Spinal cord (tissue), 10 donors: Measurements from ENCODE around the gene RHD. TPM values are rescaled to one million over a fixed set of nuclear protein-coding genes. Genes with fewer than 3 reads are reported as not detected.
"Not testable (repeated sequence)": the region's sequence is repeated elsewhere in the genome, so short reads cannot be mapped to it uniquely, and the experiment has no call there.

Experiments
- DNase-seq, 6 donors: peaks; one replicate each; pipeline versions ENCODE4 v3.0.0 to v3.0.0-alpha.2; 2013 to 2015; ENCODE audit warnings: low spot score in 6 of 6, low read depth in 4 of 6
- H3K27ac ChIP-seq: one replicate; pipeline ENCODE4 v1.5.1; 2013; ENCODE audit warnings: low read depth, low read length, control low read depth
- H3K27me3 ChIP-seq: one replicate; pipeline ENCODE4 v1.6.1; 2013; ENCODE audit warnings: low read length; ENCODE audit not compliant: control insufficient read depth, insufficient read depth
- H3K36me3 ChIP-seq: one replicate; pipeline ENCODE4 v1.6.1; 2013; ENCODE audit warnings: low read length; ENCODE audit not compliant: control insufficient read depth, insufficient read depth
- H3K4me1 ChIP-seq: one replicate; pipeline ENCODE4 v1.6.1; 2013; ENCODE audit warnings: low read length; ENCODE audit not compliant: control insufficient read depth, insufficient read depth
- H3K4me3 ChIP-seq: one replicate; pipeline ENCODE4 v1.5.1; 2013; ENCODE audit warnings: low read depth, low read length, control low read depth
- H3K9me3 ChIP-seq: one replicate; pipeline ENCODE4 v1.6.1; 2013; ENCODE audit warnings: low read length; ENCODE audit not compliant: control insufficient read depth, insufficient read depth
- WGBS: methylation state at CpG from one replicate; pipeline ENCODE4 v1.1.5; 2013; ENCODE audit warnings: missing lambda C conversion rate; ENCODE audit not compliant: insufficient coverage; 5-methylcytosine and 5-hydroxymethylcytosine counted together
- polyA plus RNA-seq, 2 donors: library from polyadenylated mRNA; unstranded; fragments of 120-200 nt; gene quantifications; one replicate each; pipeline ENCODE4 v1.2.1, GENCODE V29; 2013; ENCODE audit not compliant: insufficient read length in 2 of 2
- total RNA-seq, 2 donors: library from RNA; depleted of rRNA in 1 of 2; stranded (reverse); fragments of 120-200 nt in 1 of 2; fragments of >200 nt in 1 of 2; gene quantifications; one replicate each; pipeline versions ENCODE4 v1.2.3 to v1.2.4, GENCODE V29; 2013 to 2014
- donor health status: healthy.

The RHD gene
- total and polyA plus RNA-seq, 4 donors = 0.63 to 3.0 (median 1.3) TPM

DNA sequence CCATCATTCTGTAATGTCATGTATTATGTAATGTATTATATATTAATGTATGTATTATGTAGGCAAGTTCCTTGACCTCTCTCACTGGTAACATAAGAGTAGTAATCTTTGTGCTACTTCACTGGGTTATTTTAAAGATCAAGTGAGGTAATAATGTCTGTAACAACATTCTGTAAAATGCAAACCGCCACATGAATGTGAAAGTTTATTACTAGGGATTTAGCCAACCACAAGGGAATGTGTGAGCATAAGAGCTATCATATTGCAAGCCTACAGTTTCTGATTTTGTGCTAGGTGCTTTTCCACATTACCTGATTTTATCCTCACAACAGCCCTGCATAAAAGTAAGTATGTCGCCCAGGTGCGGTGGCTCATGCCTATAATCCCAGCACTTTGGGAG is 52.1 kb downstream of the RHD start:
- not testable (repeated sequence) for H3K27ac ChIP-seq, H3K4me3 ChIP-seq, H3K9me3 ChIP-seq, H3K4me1 ChIP-seq, H3K27me3 ChIP-seq, H3K36me3 ChIP-seq, DNase-seq
- WGBS = no CpG with 5 or more reads among the region's 3 CpGs

DNA sequence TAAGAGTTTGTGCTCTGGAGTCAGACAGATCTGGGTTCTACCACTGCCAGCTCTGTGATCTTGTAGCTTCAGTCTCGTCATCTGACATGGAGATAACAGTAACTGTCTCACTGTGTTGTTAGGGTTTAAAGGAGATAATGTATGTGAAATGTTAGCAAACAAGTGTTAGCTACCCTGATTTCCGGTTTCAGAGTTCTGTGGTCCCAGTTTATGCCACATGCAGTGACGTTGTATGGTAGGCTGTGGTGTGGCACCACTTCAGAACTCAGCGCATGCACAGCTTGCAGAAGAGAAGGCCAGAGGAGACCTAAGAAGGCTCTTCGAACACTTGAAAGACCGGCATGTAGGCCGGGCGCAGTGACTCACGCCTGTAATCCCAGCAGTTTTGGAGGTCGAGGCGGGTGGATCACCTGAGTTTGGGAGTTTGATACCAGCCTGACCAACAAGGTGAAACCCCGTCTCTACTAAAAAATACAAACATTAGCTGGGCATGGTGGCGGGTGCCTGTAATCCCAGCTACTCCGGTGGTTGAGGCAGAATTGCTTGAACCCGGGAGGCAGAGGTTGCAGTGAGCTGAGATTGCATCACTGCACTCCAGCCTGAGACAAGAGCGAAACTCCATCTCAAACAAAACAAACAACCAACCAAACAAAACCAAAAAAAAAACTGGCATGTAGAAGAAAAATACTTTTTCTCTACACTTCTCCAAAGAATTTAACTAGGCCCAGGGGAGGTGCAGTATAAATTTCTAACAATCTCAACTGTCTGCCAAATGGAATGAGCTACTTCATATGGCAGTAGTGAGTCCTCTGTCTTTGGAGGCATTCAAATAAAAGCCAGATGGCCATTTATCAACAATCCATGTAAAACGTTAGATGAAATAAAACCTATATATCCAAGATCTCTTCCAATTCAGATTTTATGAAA is 55.8 kb downstream of the RHD start:
- not testable (repeated sequence) for H3K9me3 ChIP-seq, DNase-seq, H3K27ac ChIP-seq, H3K4me1 ChIP-seq, H3K27me3 ChIP-seq, H3K4me3 ChIP-seq, H3K36me3 ChIP-seq
- WGBS = no CpG with 5 or more reads among the region's 17 CpGs

DNA sequence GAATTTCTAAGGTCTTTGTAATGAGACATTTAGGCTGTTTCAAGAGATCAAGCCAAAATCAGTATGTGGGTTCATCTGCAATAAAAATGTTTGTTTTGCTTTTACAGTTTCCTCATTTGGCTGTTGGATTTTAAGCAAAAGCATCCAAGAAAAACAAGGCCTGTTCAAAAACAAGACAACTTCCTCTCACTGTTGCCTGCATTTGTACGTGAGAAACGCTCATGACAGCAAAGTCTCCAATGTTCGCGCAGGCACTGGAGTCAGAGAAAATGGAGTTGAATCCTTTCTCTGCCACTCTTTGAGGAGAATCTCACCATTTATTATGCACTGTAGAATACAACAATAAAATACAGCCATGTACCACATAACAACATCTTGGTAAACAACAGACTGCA is 56.5 kb downstream of the RHD start:
- H3K4me1 ChIP-seq, H3K36me3 ChIP-seq: not testable (repeated sequence)
- no CpG with 5 or more reads among the region's 4 CpGs for WGBS

DNA sequence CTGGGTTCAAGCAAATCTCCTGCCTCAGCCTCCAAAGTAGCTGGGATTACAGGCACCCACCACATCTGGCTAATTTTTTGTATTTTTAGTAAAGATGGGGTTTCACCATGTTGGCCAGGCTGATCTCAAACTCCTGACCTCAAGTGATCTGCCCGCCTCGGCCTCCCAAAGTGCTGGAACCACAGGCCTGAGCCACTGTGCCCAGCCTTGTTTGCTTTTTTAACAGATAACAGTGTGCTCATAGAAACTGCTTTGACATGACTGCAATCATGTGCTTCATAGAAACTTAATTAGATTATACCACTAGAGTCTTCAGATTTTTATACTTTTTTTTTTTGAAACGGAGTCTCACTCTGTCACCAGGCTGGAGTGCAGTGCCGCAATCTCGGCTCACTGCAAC is 57.0 kb downstream of the RHD start:
- not testable (repeated sequence) for DNase-seq, H3K27ac ChIP-seq, H3K36me3 ChIP-seq, H3K9me3 ChIP-seq, H3K27me3 ChIP-seq, H3K4me3 ChIP-seq, H3K4me1 ChIP-seq
- 100% methylated on average over 2 of the region's 5 CpGs for WGBS

More for the DNA sequence above, 56.5 kb downstream of the RHD start:
- not testable (repeated sequence) for H3K27me3 ChIP-seq, H3K9me3 ChIP-seq, DNase-seq, H3K27ac ChIP-seq, H3K4me3 ChIP-seq

DNA sequence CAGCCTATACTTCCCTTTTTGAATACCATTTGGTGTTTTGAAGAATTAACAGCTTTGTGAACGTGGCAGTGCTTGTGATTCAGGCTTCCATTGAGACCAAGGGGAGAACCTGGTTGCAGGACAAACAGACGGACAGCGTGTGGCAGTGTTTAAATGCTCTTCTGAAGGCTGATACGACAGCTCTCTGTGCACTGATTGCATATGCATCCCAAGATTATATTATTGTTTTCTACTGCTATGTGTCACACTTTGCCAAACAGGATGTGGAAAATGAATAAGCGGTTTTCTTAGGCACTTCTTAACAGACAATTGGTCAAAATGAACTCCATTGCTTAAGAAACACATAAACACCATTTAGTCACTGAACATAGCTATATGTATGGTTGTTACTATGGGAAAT is 57.6 kb downstream of the RHD start:
- H3K4me1 ChIP-seq, H3K36me3 ChIP-seq, H3K4me3 ChIP-seq, H3K27ac ChIP-seq, H3K9me3 ChIP-seq, H3K27me3 ChIP-seq: not testable (repeated sequence)
- DNase-seq = peak in 1 of 6 donors; percentile 35
- WGBS = no CpG with 5 or more reads among the region's 5 CpGs

DNA sequence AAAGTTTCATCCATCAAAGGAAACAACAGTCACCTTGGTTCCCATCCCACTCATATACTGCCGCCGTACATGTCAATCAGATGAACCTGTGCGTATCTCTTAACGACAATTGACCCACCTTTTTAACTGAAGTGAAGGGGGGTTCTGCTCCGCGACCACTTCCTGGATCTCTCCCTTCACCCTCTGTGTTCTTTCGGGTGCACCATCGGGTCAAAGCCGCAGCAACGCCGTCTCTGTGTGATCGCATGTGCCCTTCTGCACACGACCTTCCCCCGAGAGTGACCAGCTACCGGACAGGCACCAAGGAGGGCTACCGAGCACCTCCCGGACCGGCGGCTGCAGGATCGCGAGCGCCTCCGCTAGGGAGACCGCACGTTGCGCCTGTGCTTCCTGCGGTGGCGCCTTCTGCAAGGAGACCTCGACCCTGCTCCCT is 64.6 kb downstream of the RHD start:
- H3K27me3 ChIP-seq, H3K9me3 ChIP-seq, H3K27ac ChIP-seq, H3K4me1 ChIP-seq, H3K36me3 ChIP-seq: not testable (repeated sequence)
- DNase-seq = peak in 1 of 6 donors; percentile 22
- H3K4me3 ChIP-seq = peak overlapping the region; percentile 58
- 0% methylated on average over 4 of the region's 29 CpGs for WGBS

DNA sequence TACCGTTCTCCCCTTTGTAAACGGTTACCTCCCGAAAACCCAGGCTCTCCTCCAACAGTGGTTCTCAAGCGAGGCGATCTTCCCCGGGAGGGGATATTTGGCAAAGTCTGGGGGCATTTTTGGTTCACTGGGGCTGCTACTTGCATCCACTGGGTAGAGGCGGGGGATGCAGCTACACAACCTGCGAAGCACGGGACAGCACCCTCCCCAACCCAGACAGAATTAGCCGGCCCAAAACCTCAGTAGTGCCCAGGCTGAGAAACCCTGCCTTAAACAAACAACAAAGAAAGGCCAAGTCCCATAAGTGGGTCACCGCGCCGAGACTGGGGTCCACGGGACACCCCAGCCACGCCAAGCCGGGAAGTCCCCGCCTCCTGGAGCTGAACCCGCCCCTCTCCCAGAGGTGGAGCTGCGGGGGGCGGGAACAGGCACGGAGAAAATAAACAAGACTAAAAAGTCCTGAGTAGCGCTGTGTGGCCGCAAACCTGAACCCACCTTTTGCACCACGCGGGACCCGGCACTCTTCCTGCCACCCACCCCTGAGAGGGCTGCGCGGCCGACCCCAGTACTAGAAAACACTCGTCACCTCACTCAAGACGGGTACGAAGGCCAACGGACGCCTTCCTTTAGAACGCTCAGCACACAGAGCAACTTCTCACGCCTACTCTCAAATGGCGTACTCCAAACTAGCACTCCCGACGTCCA is 65.3 kb downstream of the RHD start:
- WGBS = 0% methylated on average over 8 of the region's 39 CpGs
- DNase-seq = peak in 3 of 6 donors; percentile 9 to 34 (median 29)
- H3K4me1 ChIP-seq, H3K27me3 ChIP-seq, H3K36me3 ChIP-seq, H3K9me3 ChIP-seq: not testable (repeated sequence)
- Histone ChIP-seq H3K27ac (peak overlapping the region; percentile 98), H3K4me3 (peak overlapping the region; percentile 94)

DNA sequence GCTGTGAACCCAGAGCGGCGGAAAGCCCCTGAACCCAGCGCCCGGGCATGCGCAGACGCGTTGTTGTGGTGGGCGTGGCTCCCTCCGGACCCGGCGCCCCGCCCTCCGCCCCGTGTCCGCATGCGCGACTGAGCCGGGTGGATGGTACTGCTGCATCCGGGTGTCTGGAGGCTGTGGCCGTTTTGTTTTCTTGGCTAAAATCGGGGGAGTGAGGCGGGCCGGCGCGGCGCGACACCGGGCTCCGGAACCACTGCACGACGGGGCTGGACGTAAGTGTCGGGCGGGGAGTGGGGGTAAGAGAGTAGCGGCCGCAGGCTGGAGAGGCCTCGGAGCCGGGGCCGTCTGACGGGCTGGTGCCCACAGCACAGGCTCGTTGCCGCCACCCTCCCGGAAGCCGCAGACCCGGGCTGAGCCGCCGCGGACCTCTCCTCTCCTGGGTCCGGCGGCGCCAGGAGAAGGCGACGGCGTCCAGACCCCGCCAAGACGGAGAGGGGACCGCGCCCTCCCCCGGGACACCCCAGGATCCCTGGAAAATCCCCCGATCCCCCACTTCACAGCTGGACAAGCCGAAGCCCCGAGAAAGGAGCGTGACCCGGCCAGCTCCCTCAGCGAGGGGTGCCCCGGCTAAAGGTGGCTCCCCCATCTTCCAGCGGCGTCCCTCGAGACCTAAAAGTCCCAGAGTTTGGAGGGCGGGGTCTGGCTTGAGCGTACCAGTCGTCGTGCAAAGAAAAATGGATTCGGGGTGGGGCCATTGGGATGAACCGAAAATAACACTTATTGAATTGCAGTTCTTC is 66.1 kb downstream of the RHD start, which contains the start of gene TMEM50A:
Gene TMEM50A, plus strand, starts transcription at position 147 of the 794 bp plus-strand sequence. CDS start 2,153 bp downstream, outside the sequence.
- peak within 1 kb of the TSS; percentile 98 for H3K27ac ChIP-seq
- under 1% methylated on average over 67 of the region's 75 CpGs for WGBS
- H3K27me3 ChIP-seq = no peaks in the 10 kb centered on the region
- peaks cover 5% of the 10 kb centered on the region for H3K4me1 ChIP-seq
- no peaks in the 10 kb centered on the region for H3K9me3 ChIP-seq
- peaks cover under 1% of the 10 kb centered on the region for H3K36me3 ChIP-seq
- H3K4me3 ChIP-seq = peak within 1 kb of the TSS; percentile 94
- peak; percentile 68 to 95 (median 75) for DNase-seq

DNA sequence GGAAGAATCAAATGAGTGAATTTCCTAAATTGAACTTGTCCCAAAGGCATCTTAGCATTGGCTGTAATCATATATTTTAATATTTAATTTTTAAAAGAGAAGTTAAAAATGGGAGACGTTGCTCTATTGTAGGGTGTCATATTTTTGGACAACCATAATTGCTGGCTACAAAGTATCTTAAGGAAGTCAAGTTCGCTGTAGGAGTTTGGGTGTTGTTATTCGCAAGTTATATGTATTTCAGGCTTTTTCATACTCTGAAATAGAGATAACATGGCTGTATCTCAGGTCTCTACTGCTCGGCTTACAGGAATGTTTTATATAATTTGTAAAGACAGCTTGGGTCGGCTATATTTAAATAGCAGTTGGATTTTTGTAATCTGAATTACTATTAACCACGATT is 66.7 kb downstream of the RHD start:
- Histone ChIP-seq H3K4me1 (peaks cover 5% of the 10 kb centered on the region), H3K9me3 (no peaks in the 10 kb centered on the region), H3K27me3 (no peaks in the 10 kb centered on the region), H3K27ac (peak overlapping the region; percentile 98), H3K4me3 (peak overlapping the region; percentile 94), H3K36me3 (peaks cover 6% of the 10 kb centered on the region)
- DNase-seq = peak in 1 of 6 donors; percentile 5
- no CpG with 5 or more reads among the region's 6 CpGs for WGBS
